Left lung (tissue), 10 donors: ENCODE measurements around the gene BNIP3. TPM values are rescaled to one million over a fixed set of nuclear protein-coding genes. Genes with fewer than 3 reads are reported as not detected.
A peak's percentile ranks its signal among the peaks of the same experiment; 100 is the strongest.

Experiments used
- ATAC-seq: fragments of 200-7000 bp; cut with Tn5 transposase; one replicate; pipeline ENCODE4 v1.9.1; 2020; ENCODE audit warnings: moderate library complexity
- DNase-seq, 4 donors: peaks; one replicate each; pipeline ENCODE4 v3.0.0-alpha.2; 2013 to 2020
- H3K27ac ChIP-seq, 2 donors: fragments of 200-600 bp; sonication (generic) in 1 of 2; one replicate each; pipeline versions ENCODE4 v1.5.0 to v1.8.0; 2020 to 2021
- H3K27me3 ChIP-seq, 2 donors: fragments of 200-600 bp; sonication (generic) in 1 of 2; one replicate each; pipeline versions ENCODE4 v1.5.0 to v1.8.0; 2020 to 2021
- H3K36me3 ChIP-seq, 2 donors: fragments of 200-600 bp; sonication (generic) in 1 of 2; one replicate each; pipeline versions ENCODE4 v1.5.0 to v1.8.0; 2020 to 2021
- H3K4me1 ChIP-seq, 2 donors: fragments of 200-600 bp; one replicate each; pipeline ENCODE4 v1.8.0; 2021
- H3K4me3 ChIP-seq, 2 donors: fragments of 200-600 bp; sonication (generic) in 1 of 2; one replicate each; pipeline versions ENCODE4 v1.5.0 to v1.8.0; 2020 to 2021; ENCODE audit warnings: mild to moderate bottlenecking in 1 of 2
- H3K9me3 ChIP-seq, 2 donors: fragments of 200-600 bp; sonication (generic) in 1 of 2; one replicate each; pipeline versions ENCODE4 v1.5.0 to v1.8.0; 2020 to 2021
- intact Hi-C, 2 donors: fragments of 100-400 bp; cut with DNase I; formaldehyde crosslinking; loops; one replicate each; pipeline versions ENCODE4 v1.11.2 to v1.14.2; 2022
- polyA plus RNA-seq, 6 donors: library from polyadenylated mRNA; unstranded; fragments of 120-200 nt; gene quantifications; one replicate each; pipeline ENCODE4 v1.2.1, GENCODE V29; 2013; ENCODE audit not compliant: insufficient read length in 6 of 6
- total RNA-seq, 2 donors: library from RNA; stranded (reverse); fragmentation: NEBNext Ultra II Directional; extraction: Animal tissue kit (Norgen Biotek cat#: 25700); gene quantifications; one replicate each; pipeline ENCODE4 v1.2.1, GENCODE V29; 2021
- TF ChIP-seq, protein P1 (sequence below), 2 donors: fragments of 200-600 bp; sonication (generic) in 1 of 2; IDR thresholded peaks; one replicate each; pipeline versions ENCODE4 v1.5.0 to v1.8.0; 2021; ENCODE audit warnings: antibody characterized with exemption in 2 of 2
- donor health status: DM: no; HTN: yes; CAD: no.
- donor health status: DM: no; HTN: no; CAD: no.

BNIP3 gene
- total and polyA plus RNA-seq, 8 donors: 25.7 to 55.3 (median 36.1) TPM

DNA sequence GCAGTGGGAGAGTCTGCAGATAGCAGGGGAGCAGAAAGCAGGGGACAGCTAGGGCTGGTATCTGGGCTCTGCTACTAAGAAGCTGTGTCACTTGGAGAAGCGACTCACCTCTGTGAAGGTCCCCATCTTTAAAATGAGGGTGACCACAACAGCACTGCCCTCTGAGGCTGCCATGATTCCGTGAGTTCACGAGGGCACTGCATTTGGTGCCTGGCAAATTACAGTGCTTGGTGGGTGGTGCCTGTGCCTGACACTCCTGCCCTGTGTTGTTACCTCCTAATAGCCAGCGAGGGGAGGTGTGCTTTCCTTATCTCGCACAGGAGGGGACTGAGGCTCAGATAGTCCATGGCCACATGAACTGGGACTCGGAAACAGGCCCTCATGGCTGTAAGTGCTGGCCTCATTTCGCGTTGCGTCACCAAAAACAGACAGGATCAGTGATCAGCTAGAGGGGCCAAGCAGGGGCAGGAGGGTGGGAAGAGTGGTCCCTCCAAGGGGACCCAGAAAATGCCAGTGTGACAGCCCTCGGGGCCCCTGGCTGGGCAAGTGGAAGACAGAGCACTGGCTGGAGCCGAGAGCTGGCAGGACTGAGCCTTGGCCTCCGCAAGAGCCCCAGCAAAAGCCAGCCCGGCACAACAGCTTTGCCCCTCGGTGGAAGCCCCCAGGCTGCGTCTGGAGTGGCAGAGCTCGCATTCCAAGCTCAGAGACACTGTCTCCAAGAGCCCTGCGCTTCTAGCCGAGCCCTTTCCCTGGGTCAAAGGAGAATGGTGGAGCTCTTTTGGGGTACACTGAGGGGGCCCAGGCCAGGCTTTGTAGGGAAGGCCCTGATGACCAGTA is 17.3 kb upstream of the BNIP3 start:
- H3K27ac ChIP-seq: peak overlapping the region; percentile 73 to 86
- ATAC-seq: no peak
- intact Hi-C loops: no loop called here

DNA sequence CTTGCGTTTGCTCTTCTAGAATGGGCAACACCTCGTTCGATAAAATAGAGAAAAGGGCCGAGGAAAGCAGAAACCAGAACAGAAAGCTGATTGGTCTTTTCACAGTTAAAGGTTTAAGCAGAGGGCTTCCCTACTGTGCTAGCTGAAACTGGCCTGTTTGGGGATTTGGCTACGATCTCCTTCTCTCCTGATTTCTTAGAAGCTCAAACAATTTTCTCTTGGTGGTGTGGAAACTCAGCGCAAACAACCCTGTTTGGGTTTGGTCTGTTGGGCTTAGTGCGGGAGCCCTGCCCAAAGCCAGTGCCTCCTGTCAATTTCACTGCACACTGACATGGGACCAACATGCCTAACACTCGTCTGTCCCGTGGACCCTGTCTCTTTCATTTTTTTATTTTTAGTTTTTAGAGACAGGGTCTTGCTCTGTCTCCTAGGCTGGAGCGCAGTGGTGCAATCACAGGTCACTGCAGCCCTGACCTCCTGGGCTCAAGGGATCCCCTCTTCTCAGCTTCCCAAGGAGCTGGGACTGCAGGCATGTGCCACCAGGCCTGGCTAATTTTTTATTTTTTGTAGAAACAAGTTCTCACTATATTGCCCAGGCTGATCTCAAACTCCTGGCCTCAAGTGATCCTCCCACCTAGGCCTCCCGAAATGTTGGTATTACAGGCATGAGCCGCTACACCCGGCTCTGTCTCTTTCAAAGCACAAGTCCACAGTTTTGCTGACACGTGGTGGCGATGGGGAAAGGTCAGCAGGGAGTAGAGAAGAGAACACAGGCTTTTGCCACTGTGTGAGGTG is 16.5 kb upstream of the BNIP3 start:
- ATAC-seq (peak; percentile 1), DNase-seq (no peak)
- TF ChIP-seq, protein P1, sequence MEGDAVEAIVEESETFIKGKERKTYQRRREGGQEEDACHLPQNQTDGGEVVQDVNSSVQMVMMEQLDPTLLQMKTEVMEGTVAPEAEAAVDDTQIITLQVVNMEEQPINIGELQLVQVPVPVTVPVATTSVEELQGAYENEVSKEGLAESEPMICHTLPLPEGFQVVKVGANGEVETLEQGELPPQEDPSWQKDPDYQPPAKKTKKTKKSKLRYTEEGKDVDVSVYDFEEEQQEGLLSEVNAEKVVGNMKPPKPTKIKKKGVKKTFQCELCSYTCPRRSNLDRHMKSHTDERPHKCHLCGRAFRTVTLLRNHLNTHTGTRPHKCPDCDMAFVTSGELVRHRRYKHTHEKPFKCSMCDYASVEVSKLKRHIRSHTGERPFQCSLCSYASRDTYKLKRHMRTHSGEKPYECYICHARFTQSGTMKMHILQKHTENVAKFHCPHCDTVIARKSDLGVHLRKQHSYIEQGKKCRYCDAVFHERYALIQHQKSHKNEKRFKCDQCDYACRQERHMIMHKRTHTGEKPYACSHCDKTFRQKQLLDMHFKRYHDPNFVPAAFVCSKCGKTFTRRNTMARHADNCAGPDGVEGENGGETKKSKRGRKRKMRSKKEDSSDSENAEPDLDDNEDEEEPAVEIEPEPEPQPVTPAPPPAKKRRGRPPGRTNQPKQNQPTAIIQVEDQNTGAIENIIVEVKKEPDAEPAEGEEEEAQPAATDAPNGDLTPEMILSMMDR (IDR thresholded peaks at IDR 0.05): no peak
- intact Hi-C loops: no loop called here
- peaks cover 14 to 19% of the 10 kb centered on the region in 2 donors for H3K4me1 ChIP-seq
- no peaks in the 10 kb centered on the region for H3K27me3 ChIP-seq
- H3K27ac ChIP-seq: peak overlapping the region; percentile 73 to 86
- no peaks in the 10 kb centered on the region for H3K9me3 ChIP-seq
- H3K4me3 ChIP-seq: no peak overlapping the region
- H3K36me3 ChIP-seq: no peaks in the 10 kb centered on the region

More for the DNA sequence above, 17.3 kb upstream of the BNIP3 start:
- H3K4me1 ChIP-seq: peaks cover 14 to 19% of the 10 kb centered on the region in 2 donors
- no peaks in the 10 kb centered on the region for H3K9me3 ChIP-seq
- H3K27me3 ChIP-seq: no peaks in the 10 kb centered on the region
- no peak for DNase-seq
- H3K4me3 ChIP-seq: no peak overlapping the region
- TF ChIP-seq, protein P1 (IDR thresholded peaks at IDR 0.05): no peak
- no peaks in the 10 kb centered on the region for H3K36me3 ChIP-seq

DNA sequence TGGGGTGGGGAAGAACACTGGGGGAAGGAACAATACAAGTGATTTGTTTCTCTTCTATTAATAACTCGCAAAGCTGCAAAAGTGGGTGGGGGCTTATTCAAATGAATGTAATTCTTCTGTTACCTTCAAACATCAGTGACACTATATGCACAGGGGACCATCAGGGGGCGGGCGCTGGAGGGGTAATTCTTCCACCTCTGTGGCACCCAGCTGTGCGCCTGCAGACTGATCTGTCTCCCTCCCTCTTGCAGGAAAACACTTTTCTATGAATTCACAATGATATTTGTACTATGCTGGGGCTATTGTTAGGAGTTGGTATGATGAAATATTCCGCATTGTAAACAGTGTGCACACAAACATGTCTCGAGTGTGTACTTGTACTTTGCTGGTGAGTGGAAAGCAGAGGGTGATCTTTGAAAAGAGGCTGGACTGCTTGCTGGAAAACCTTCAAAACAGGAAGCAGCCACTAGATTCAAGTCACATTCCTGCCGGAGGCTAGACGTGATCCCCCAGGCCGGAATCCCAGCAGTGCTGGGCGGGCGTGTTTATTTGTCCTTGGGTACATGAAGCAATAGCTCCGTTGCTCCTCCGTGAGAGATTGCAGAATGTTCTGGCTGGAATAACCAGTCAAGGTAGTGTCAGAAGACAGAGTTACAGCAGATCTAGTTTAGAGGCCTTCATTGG is 15.8 kb upstream of the BNIP3 start:
- TF ChIP-seq, protein P1 (IDR thresholded peaks at IDR 0.05): no peak
- H3K36me3 ChIP-seq: no peaks in the 10 kb centered on the region
- peak overlapping the region; percentile 73 to 86 for H3K27ac ChIP-seq
- ATAC-seq: peak; percentile 86
- H3K27me3 ChIP-seq: no peaks in the 10 kb centered on the region
- intact Hi-C loops: no loop called here
- H3K4me3 ChIP-seq: no peak overlapping the region
- H3K4me1 ChIP-seq: peaks cover 14 to 19% of the 10 kb centered on the region in 2 donors
- peak; percentile 68 to 87 (median 84) for DNase-seq
- H3K9me3 ChIP-seq: no peaks in the 10 kb centered on the region

DNA sequence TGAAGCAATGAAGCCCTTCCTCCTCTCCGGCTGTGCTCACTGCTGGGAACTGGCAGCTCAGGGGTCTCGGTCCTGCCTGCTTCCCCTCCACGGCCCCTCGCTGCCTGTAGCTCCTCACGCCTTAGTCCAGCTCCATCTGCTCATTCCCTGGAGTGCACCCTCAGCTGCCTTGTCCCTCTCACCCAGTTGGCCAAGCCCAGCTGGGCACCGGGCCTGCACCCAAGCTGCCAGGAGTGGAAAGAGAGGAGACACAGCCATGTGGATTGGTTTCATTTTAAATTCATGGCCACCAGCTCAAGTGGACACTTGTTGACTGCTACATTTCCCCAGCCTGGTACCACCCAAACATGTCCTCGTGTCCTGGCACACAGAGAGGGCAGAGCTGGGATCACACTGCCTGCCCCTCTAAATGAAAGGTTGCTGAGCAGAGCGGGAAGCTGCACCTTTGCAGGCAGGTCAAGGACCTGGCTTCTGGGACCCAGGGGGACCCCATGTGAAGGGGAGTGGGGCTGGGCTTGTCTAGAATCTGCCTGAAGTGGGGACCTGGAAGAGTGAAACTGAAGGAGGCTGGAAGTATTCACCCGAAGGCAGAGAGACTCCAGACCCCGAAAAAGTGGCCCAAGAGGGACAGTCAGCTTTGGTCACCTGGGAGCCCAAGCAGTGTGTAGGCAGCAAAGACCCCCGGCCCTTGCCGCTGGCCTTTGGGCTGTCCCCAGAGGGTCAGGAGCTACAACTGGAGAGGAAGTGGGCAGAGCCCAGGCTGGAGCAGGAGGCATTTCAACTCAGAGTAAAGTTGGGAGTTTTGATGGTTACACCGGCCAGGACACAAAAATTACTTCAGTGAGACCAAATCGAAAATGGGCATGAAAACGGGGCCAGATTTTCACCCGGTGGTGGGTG is 15.0 kb upstream of the BNIP3 start:
- DNase-seq: peak in 1 of 4 donors; percentile 46
- intact Hi-C loops: no loop called here
- Histone ChIP-seq H3K4me3 (no peak overlapping the region), H3K4me1 (peaks cover 14 to 19% of the 10 kb centered on the region in 2 donors), H3K27me3 (no peaks in the 10 kb centered on the region), H3K27ac (peak overlapping the region; percentile 73 to 86), H3K36me3 (no peaks in the 10 kb centered on the region), H3K9me3 (no peaks in the 10 kb centered on the region)
- TF ChIP-seq, protein P1 (IDR thresholded peaks at IDR 0.05): no peak
- peak; percentile 60 for ATAC-seq
